ENCODE measurements around the gene OTOS. TPM values are rescaled to one million over a fixed set of nuclear protein-coding genes. Genes with fewer than 3 reads are reported as not detected.

OTOS gene
- total RNA-seq, 2 donors from 2014 or later = not detected

DNA sequence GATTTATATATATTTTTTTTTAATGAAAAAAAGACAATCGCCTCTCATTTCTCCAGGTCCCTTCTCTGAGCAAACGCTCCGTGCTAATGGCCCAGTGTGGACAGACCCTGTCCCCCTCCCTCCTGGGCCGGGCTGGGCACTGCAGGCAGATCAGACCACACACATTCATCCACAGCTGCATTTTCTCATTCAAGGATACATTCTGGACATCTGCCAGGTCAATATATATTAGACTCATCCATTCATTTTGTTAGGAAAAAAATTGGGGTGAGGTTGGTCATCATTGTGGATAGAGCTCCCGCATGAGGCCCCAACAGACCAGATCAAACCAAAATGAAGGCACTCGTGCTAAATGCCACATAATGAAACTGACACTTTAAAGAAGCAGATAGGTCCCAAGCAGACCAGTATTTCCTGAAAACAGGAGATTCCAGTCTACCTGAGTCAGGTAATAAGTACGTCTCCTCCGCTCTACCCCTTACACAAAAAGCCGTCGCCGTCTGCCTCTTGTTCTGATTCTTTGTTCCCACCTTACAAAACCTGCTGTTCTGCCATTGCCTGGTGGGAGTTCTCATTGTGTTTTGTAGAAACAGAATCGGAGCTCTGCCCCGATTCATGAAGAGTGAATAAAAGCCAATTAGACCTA is 15.4 kb upstream of the OTOS start:
- ATAC-seq (no peak), DNase-seq (no peak)
- intact Hi-C loops (cut with DNase I, micrococcal nuclease) = no loop called here

GRCh38 chr2:240155048-240155744 is 14.7 kb upstream of the OTOS start:
- no peak for DNase-seq
- ATAC-seq = no peak
- intact Hi-C loops (cut with DNase I, micrococcal nuclease) = no loop called here

DNA sequence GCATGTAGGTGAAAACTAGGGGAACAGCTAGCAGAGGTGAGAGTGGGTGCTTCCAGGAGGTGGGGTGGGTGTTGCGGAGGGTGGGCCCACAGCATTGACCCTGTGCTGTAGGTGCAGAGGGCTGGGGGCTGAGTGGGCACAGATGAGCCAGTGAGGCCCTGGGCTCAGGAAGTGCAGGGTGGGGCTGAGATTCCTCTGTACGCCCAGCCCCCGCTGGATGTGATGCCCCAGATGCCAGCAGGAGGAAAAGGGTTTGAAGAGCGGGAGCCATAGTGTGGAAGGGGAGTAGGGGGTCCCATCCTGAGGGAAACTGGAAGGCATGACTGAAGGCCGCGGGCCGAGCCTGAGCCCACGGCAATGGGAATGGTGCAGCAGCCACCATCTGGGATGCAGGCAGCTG is 14.1 kb upstream of the OTOS start:
- intact Hi-C loops (cut with DNase I, micrococcal nuclease) = no loop called here
- no peak for ATAC-seq
- no peak for DNase-seq

DNA sequence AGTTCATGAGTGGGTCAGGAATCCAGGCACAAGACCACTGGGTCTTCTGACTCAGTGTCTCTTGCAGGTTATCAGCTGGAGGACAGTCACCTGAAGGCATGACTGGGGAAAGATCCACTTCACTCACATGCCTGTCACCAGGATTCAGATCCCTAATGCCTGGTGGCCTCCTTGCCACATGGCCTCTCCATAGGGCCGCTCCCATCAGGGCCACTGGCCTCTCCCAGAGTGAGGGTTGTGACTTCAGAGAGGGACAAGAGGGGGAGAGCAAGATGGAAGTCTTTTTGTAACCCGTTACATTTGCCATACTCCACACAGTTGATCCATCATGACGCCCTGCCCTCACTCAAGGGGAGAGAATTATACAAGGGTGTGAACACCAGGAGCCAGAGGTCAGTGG is 13.0 kb upstream of the OTOS start:
- DNase-seq = no peak
- intact Hi-C loops (cut with DNase I, micrococcal nuclease) = no loop called here
- ATAC-seq = no peak

- DNase-seq (no peak), ATAC-seq (no peak)
- intact Hi-C loops (cut with DNase I, micrococcal nuclease) = no loop called here
These were observed 11.1 kb upstream of the OTOS start for GRCh38 chr2:240151477-240152031.

DNA sequence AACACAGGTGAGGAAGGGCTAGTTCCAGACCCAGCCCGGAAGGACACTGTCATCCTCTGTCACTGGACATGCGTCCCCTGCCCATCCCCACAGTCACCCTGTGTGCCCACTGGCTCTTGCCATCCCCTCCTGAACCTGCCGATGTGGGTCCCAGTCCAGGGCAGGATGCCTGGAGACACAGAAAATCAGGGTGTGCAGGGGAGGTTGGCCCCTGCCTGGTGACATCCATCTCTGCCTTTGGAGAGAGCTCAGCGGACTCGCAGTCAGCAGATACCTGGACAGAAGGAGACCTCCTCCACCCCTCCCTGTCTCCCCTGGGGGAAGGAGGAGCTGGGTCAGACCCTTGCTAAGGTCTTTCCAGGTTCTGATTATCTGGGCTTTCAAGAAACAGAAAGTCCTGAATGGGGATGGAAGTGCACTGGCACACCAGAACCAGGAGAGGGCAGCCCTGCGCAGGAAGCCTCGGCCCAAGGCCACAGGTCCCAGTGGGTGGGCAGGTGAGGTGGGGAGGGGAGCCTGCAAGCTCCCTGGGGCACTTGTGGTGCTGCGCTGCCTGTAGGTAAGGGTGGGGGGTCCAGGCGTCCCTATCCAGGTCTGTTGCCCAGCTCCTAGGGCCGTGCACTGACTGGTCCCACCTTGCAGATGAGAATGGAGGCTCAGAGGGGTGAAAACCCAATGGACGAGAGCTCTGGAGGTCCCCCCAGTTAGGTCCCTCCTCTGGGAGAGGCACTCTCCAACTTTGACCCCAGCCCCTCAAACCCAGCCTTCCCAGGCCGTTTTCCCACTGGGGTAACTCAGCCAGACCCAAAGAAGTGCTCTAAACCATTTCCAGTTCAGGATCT is 9.7 kb upstream of the OTOS start:
- ATAC-seq = peak; percentile 57
- intact Hi-C loops (cut with DNase I, micrococcal nuclease) = no loop called here

DNA sequence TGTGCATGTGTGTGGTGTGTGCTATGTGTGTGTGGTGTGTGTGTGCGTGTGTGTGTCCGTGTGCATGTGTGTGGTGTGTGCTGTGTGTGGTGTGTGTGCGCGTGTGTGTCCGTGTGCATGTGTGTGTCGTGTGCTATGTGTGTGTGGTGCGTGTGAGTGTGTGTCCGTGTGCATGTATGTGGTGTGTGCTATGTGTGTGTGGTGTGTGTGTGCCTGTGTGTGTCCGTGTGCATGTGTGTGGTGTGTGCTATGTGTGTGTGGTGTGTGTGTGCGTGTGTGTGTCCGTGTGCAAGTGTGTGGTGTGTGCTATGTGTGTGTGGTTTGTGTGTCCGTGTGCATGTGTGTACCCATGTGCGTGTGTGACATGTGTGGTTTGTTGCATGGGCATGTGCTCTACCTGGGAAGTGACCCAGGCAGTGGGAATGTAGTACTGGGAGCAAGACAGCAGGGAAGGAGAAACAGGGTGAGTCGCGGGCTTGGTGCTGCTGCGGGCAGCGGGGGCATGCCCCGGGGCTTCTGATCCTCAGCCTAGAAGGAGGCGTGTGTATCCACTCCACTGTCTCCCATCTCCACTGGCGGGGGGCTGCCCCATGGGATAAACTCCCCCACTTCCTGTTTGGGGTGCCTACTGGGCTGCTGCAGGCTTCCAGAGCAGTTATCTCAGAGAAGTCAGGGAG is 7.6 kb upstream of the OTOS start:
- ATAC-seq (no peak), DNase-seq (no peak)
- intact Hi-C loops (cut with DNase I, micrococcal nuclease) = no loop called here

More for the DNA sequence above, 9.7 kb upstream of the OTOS start:
- DNase-seq = peak in 1 of 2 donors; percentile 24

DNA sequence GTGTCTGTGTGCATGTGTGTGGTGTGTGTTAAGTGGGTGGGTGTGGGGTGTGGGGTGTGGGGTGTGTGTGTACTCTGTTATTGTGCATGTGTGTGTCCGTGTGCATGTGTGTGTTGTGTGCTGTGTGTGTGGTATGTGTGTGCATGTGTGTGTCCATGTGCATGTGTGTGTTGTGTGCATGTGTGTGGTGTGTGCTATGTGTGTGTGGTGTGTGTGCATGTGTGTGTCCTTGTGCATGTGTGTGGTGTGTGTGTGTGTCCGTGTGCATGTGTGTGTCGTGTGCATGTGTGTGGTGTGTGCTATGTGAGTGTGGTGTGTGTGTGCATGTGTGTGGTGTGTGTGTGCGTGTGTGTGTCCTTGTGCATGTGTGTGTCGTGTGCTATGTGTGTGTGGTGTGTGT is 6.9 kb upstream of the OTOS start:
- intact Hi-C loops (cut with DNase I, micrococcal nuclease) = no loop called here
- DNase-seq (no peak), ATAC-seq (no peak)

GRCh38 chr2:240146627-240147278 is 6.3 kb upstream of the OTOS start:
- ATAC-seq (no peak), DNase-seq (no peak)
- intact Hi-C loops (cut with DNase I, micrococcal nuclease) = no loop called here

GRCh38 chr2:240146141-240146561 is 5.7 kb upstream of the OTOS start:
- intact Hi-C loops (cut with DNase I, micrococcal nuclease) = no loop called here
- no peak for DNase-seq
- ATAC-seq = no peak

GRCh38 chr2:240145461-240145860 is 5.0 kb upstream of the OTOS start:
- intact Hi-C loops (cut with DNase I, micrococcal nuclease) = no loop called here
- no peak for ATAC-seq
- no peak for DNase-seq

DNA sequence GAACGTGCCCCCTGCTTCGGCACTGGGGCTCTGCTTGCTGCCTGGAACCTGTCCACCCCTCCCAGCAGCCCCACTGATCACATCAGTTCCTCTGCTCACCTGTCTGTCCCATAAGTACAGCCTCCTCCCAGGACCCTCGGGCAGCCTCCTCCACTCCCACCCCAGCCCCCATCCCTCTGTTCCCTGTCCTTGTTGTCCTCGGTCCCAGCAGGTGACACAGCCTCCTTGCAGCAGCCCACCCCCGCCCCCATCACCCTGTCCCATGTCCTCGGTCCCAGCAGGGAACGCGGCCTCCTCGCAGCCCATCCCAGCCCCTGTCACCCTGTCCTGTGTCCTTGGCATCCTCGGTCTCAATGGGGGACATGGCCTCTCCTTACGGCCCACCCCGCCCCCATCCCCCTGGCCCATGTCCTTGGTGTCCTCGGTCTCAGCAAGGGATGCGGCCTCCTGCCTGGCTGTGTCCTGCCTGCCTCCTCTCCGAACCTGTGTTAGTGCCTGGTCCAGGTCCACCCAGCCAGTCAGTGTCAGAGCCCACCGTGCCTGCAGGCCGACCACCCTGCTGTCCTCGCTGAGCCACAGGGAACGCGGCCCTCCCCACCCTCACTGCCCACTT is 4.3 kb upstream of the OTOS start:
- ATAC-seq (no peak), DNase-seq (no peak)
- intact Hi-C loops (cut with DNase I, micrococcal nuclease) = loop anchor here in 1 of 2 donors (5.0 kb wide), 1 partner anchor 87 kb away; no protein-coding TSS in a partner anchor

GRCh38 chr2:240143801-240144648 is 3.6 kb upstream of the OTOS start:
- intact Hi-C loops (cut with DNase I, micrococcal nuclease) = loop anchor here (2.0 to 5.0 kb wide), 2 partner anchors 81 to 87 kb away; no protein-coding TSS in a partner anchor
- DNase-seq = peak in 1 of 2 donors; percentile 74
- ATAC-seq = peak; percentile 94

GRCh38 chr2:240143276-240143675 is 2.8 kb upstream of the OTOS start:
- no peak for DNase-seq
- intact Hi-C loops (cut with DNase I, micrococcal nuclease) = loop anchor here (2.0 to 5.0 kb wide), 2 partner anchors 80 to 86 kb away; no protein-coding TSS in a partner anchor
- ATAC-seq = peak; percentile 17

GRCh38 chr2:240142859-240143258 is 2.4 kb upstream of the OTOS start:
- intact Hi-C loops (cut with DNase I, micrococcal nuclease) = loop anchor here (2.0 to 5.0 kb wide), 2 partner anchors 80 to 86 kb away; no protein-coding TSS in a partner anchor
- DNase-seq = no peak
- no peak for ATAC-seq

DNA sequence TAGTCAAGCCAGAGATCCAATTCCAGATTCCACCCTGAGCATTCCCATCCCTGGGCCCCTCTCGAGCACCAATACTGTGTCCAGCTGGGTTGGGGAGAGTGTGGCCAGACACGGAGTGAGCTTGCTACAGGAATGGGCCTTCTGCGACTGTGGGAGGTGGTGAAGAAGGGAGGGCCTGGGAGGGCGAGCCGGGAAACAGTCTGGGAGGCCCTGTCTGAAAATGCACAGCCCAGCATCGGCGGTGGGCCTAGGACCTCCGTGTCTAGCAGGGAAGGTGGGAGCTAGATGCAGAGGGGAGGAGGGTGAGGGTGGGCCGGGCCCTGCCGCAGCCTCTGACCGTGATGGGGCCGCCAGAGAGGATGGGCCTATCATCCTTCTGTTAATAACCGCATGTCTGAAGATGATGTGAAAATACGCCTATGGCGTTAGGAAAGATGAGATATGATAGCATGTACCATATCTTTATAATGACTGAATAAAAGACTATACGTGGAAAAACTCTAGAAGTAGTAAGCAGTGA is 1.9 kb upstream of the OTOS start:
- no peak for DNase-seq
- intact Hi-C loops (cut with DNase I, micrococcal nuclease) = loop anchor here (2.0 to 5.0 kb wide), 2 partner anchors 80 to 85 kb away; no protein-coding TSS in a partner anchor
- no peak for ATAC-seq

GRCh38 chr2:240141736-240142135 is 1.3 kb upstream of the OTOS start:
- ATAC-seq = no peak
- no peak for DNase-seq
- intact Hi-C loops (cut with DNase I, micrococcal nuclease) = loop anchor here (2.0 to 5.0 kb wide), 2 partner anchors 79 to 84 kb away; no protein-coding TSS in a partner anchor
